Esophagus muscularis mucosa (tissue), 3 donors: ENCODE results near the gene TTC17.

Experiments
- POLR2A ChIP-seq: fragments of 450-650 bp; IDR thresholded peaks from one replicate; pipeline ENCODE4 v1.6.1; 2017; ENCODE audit warnings: antibody characterized with exemption, moderate library complexity, mild to moderate bottlenecking, low read depth
- POLR2AphosphoS5 ChIP-seq, 2 donors: sonication (generic); formaldehyde crosslinking; IDR thresholded peaks; one replicate each; pipeline ENCODE4 v1.6.1; 2017; ENCODE audit warnings: antibody characterized with exemption in 2 of 2
- TF ChIP-seq, protein P1 (sequence below), 3 experiments: fragments of 200-600 bp in 2 of 3; fragments of 450-650 bp in 1 of 3; sonication (generic) in 2 of 3; IDR thresholded peaks; one replicate each; pipeline ENCODE4 v1.5.1; 2017 to 2019; ENCODE audit warnings: antibody characterized with exemption in 3 of 3, mild to moderate bottlenecking in 2 of 3, moderate library complexity in 1 of 3

DNA sequence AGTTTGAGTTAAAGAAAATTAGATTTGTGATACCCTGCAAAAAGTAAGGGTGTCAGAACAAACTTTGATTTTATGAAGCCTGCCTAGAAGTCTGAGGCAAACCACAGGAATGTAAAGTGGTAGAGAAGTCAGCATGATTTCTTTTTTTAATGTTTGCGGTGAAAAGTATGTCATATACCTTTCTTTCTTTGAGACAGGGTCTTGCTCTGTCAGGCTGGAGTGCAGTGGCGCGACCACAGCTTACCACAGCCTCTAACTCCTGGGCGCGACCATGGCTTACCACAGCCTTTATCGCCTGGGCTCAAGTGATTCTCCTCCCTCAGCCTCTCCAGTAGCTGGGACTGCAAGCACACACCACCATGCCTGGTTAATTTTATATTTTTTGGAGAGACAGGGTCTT is 42.3 kb upstream of the TTC17 start:
- TF ChIP-seq, protein P1, sequence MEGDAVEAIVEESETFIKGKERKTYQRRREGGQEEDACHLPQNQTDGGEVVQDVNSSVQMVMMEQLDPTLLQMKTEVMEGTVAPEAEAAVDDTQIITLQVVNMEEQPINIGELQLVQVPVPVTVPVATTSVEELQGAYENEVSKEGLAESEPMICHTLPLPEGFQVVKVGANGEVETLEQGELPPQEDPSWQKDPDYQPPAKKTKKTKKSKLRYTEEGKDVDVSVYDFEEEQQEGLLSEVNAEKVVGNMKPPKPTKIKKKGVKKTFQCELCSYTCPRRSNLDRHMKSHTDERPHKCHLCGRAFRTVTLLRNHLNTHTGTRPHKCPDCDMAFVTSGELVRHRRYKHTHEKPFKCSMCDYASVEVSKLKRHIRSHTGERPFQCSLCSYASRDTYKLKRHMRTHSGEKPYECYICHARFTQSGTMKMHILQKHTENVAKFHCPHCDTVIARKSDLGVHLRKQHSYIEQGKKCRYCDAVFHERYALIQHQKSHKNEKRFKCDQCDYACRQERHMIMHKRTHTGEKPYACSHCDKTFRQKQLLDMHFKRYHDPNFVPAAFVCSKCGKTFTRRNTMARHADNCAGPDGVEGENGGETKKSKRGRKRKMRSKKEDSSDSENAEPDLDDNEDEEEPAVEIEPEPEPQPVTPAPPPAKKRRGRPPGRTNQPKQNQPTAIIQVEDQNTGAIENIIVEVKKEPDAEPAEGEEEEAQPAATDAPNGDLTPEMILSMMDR (IDR thresholded peaks at IDR 0.05), result no peak
- TF ChIP-seq POLR2A (no peak), POLR2AphosphoS5 (IDR thresholded peaks at IDR 0.05) (no peak)
